ENCODE data around the gene KLHL3. TPM values are rescaled to one million over a fixed set of nuclear protein-coding genes. Genes with fewer than 3 reads are reported as not detected.

KLHL3 gene
- total and polyA plus RNA-seq, 2 donors (not counting 3 experiments of a cell fraction or from before 2014, with no cell fraction given) = 8.8 to 13.6 TPM

GRCh38 chr5:137647401-137647800 lies 88.5 kb downstream of the KLHL3 start:
- no peak overlapping the region for H2AFZ ChIP-seq (ENCODE audit: low read depth, low read length)
- dilution Hi-C loops (cut with MboI; ENCODE audit: extremely low pct_ligation_motif_present, low sequenced_read_pairs) (no loop called here), intact Hi-C loops (cut with micrococcal nuclease) (no loop called here)
- DNase-seq (ENCODE audit: low read depth, low spot score) = no peak
- no peaks in the 10 kb centered on the region for H3K9me1 ChIP-seq (replicated peaks; ENCODE audit: control insufficient read depth, extremely low read depth, insufficient read depth, low read length)
- TF ChIP-seq FOS (IDR thresholded peaks at IDR 0.05; ENCODE audit: borderline replicate concordance, insufficient read depth, low read length) (no peak), JUN (IDR thresholded peaks at IDR 0.05; ENCODE audit: borderline replicate concordance, insufficient read depth, insufficient read length, low read depth) (no peak), MAX (IDR thresholded peaks at IDR 0.05; ENCODE audit: insufficient read depth, insufficient read length) (no peak), EZH2 (IDR thresholded peaks at IDR 0.05; ENCODE audit: borderline replicate concordance, low read depth, low read length, severe bottlenecking) (no peak), POLR2AphosphoS5 (IDR thresholded peaks at IDR 0.05; ENCODE audit: insufficient read depth, low read depth, low read length) (no peak), GATA2 (IDR thresholded peaks at IDR 0.05; ENCODE audit: insufficient read depth, insufficient read length, low read depth, low read length) (no peak), CTCF (IDR thresholded peaks at IDR 0.05; ENCODE audit: extremely low read depth in 1 of 2, insufficient read depth in 1 of 2, low read depth in 1 of 2, low read length in 2 of 2) (no peak), MYC (IDR thresholded peaks at IDR 0.05; ENCODE audit: low read depth, low read length) (no peak), POLR2A (IDR thresholded peaks at IDR 0.05; ENCODE audit: low read depth, low read length) (no peak)
- no peak overlapping the region for H3K27ac ChIP-seq (ENCODE audit: insufficient read depth, low read depth, low read length)
- no peaks in the 10 kb centered on the region for H3K9me3 ChIP-seq (replicated peaks; ENCODE audit: control insufficient read depth, insufficient read depth, low read length)
- ChIA-PET POLR2A (no interaction called here), CTCF (interaction anchor here (1.1 to 1.3 kb wide), 2 partner anchors 13 to 81 kb away, joined by 3 to 6 read pairs; no protein-coding TSS in a partner anchor)
- no peak overlapping the region for H3K4me3 ChIP-seq (replicated peaks in 1 of 3; ENCODE audit: insufficient read depth in 1 of 3, low read depth in 1 of 3, low read length in 3 of 3)
- no peak overlapping the region for H3K9ac ChIP-seq (replicated peaks; ENCODE audit: extremely low read depth, insufficient read depth, low read length)
- no TSS peak for BruUV-seq (replicated peaks)
- no peaks in the 10 kb centered on the region for H3K4me1 ChIP-seq (ENCODE audit: control insufficient read depth, extremely low read depth, insufficient read depth, low read length)
- H3K27me3 ChIP-seq (ENCODE audit: control insufficient read depth in 2 of 2, insufficient read depth in 2 of 2, low read length in 2 of 2) = no peaks in the 10 kb centered on the region
- no peaks in the 10 kb centered on the region for H3K79me2 ChIP-seq (ENCODE audit: control insufficient read depth, insufficient read depth, low read length)
- peaks cover 0 to 9% of the 10 kb centered on the region in 2 experiments for H3K36me3 ChIP-seq (ENCODE audit: control insufficient read depth in 2 of 2, extremely low read depth in 1 of 2, insufficient read depth in 2 of 2, low read length in 2 of 2)
- no peaks in the 10 kb centered on the region for H4K20me1 ChIP-seq (replicated peaks; ENCODE audit: control insufficient read depth, extremely low read depth, insufficient read depth, low read length)
- no peak for FAIRE-seq
- no peak overlapping the region for H3K4me2 ChIP-seq (ENCODE audit: insufficient read depth, low read length)

Data from endothelial cell of umbilical vein (primary cell).